GM12801 (cell line): ENCODE data around the gene RNF6.

Experiments used
- CTCF ChIP-seq: IDR thresholded peaks from one replicate; pipeline ENCODE4 v1.5.1; 2011; ENCODE audit warnings: control low read depth; ENCODE audit not compliant: insufficient read length; ENCODE audit errors: extremely low read depth

The RNF6 gene

GRCh38 chr13:26221721-26222519, at the start of gene RNF6:
Gene RNF6 (minus strand): TSS chr13:26222314. CDS start chr13:26219649, 2,665 bp downstream.
- TF ChIP-seq CTCF: no peak

GRCh38 chr13:26270707-26271106, 48.6 kb upstream of the RNF6 start:
- no peak for TF ChIP-seq CTCF

- TF ChIP-seq CTCF: no peak
Observed at GRCh38 chr13:26266311-26266710, 44.2 kb upstream of the RNF6 start.

GRCh38 chr13:26262156-26262555, 40.0 kb upstream of the RNF6 start:
- no peak for TF ChIP-seq CTCF

- no peak for TF ChIP-seq CTCF
Observed at GRCh38 chr13:26259634-26260033, 37.5 kb upstream of the RNF6 start.

- no peak for TF ChIP-seq CTCF
Observed at GRCh38 chr13:26257049-26257448, 34.9 kb upstream of the RNF6 start.

GRCh38 chr13:26255691-26256277, 33.7 kb upstream of the RNF6 start:
- no peak for TF ChIP-seq CTCF
